HepG2 (cell line): Measurements from ENCODE around the gene SLC5A4. TPM values are rescaled to one million over a fixed set of nuclear protein-coding genes. Genes with fewer than 3 reads are reported as not detected.

Source experiments
- FOSL2 ChIP-seq: sonication (generic); formaldehyde crosslinking; IDR thresholded peaks from 2 replicates; pipeline ENCODE4 v1.4.0; 2020; ENCODE audit warnings: missing genetic modification reagents
- HDAC6 ChIP-seq: fragments of 200-600 bp; sonication (generic); IDR thresholded peaks from 2 replicates; pipeline ENCODE4 v1.7.0; 2017; ENCODE audit warnings: mild to moderate bottlenecking, antibody characterized with exemption, low read length, low read depth
- POLR2G ChIP-seq: fragments of 200-400 bp; formaldehyde crosslinking; IDR thresholded peaks from 2 replicates; pipeline ENCODE4 v1.6.1; 2018; ENCODE audit warnings: mild to moderate bottlenecking, low read depth, low read length, moderate library complexity
- RNF2 ChIP-seq: fragments of 450-650 bp; conservative IDR thresholded peaks from 2 replicates; pipeline ENCODE4 v1.6.1; 2016; ENCODE audit warnings: low read depth
- TSC22D2 ChIP-seq: sonication (generic); formaldehyde crosslinking; IDR thresholded peaks from 2 replicates; pipeline ENCODE4 v1.5.1; 2020; ENCODE audit warnings: missing genetic modification reagents, mild to moderate bottlenecking, borderline replicate concordance
- ZBTB7A ChIP-seq: sonication (generic); formaldehyde crosslinking; IDR thresholded peaks from 2 replicates; pipeline ENCODE4 v1.8.0; 2022; ENCODE audit warnings: mild to moderate bottlenecking, missing genetic modification reagents
- ZNF530 ChIP-seq: sonication (generic); formaldehyde crosslinking; IDR thresholded peaks from 2 replicates; pipeline ENCODE4 v1.5.0; 2020; ENCODE audit warnings: low read depth, mild to moderate bottlenecking, missing genetic modification reagents
- ZNF570 ChIP-seq: sonication (generic); formaldehyde crosslinking; IDR thresholded peaks from 2 replicates; pipeline ENCODE4 v1.4.0; 2020; ENCODE audit warnings: mild to moderate bottlenecking, missing genetic modification reagents, borderline replicate concordance
- polyA plus RNA-seq, 8 experiments: library from polyadenylated mRNA; depleted of rRNA in 3 of 8; stranded (reverse) in 7 of 8; unstranded in 1 of 8; fragments of >200 nt; fragmentation: Illumina TruSeq in 4 of 8; extraction: Trizol in 4 of 8; gene quantifications; 2 replicates each; pipeline versions ENCODE4 v1.2.1 to v1.2.3, GENCODE V29; 2011 to 2016; ENCODE audit warnings: low read depth in 4 of 8, missing spikeins in 1 of 8, mixed read lengths in 1 of 8; ENCODE audit not compliant: insufficient read depth in 1 of 8
- total RNA-seq, 5 experiments: library from RNA; depleted of rRNA; stranded (reverse); fragments of >200 nt; fragmentation: Illumina TruSeq; extraction: Trizol; gene quantifications; 2 replicates each; pipeline ENCODE4 v1.2.3, GENCODE V29; 2016; ENCODE audit warnings: low read depth in 1 of 5
- TF ChIP-seq, protein P1 (sequence below): IDR thresholded peaks from 2 replicates; pipeline ENCODE4 v1.6.1; 2016; ENCODE audit warnings: missing compliant biosample characterization, missing genetic modification reagents, borderline replicate concordance
- TF ChIP-seq, protein P2 (sequence below): sonication (generic); formaldehyde crosslinking; IDR thresholded peaks from 2 replicates; pipeline ENCODE4 v1.8.0; 2022; ENCODE audit warnings: missing genetic modification reagents, mild to moderate bottlenecking, moderate library complexity, borderline replicate concordance
- TF ChIP-seq, protein P3 (sequence below): IDR thresholded peaks from 2 replicates; pipeline ENCODE4 v1.6.1; 2012; ENCODE audit warnings: inconsistent platforms
- TF ChIP-seq, protein P4 (sequence below): sonication (generic); formaldehyde crosslinking; IDR thresholded peaks from 2 replicates; pipeline ENCODE4 v1.4.0; 2020; ENCODE audit warnings: missing genetic modification reagents
- TF ChIP-seq, protein P5 (sequence below): sonication (generic); formaldehyde crosslinking; IDR thresholded peaks from 2 replicates; pipeline ENCODE4 v1.5.0; 2020; ENCODE audit warnings: mild to moderate bottlenecking, missing genetic modification reagents, borderline replicate concordance

The SLC5A4 gene
- total and polyA plus RNA-seq, 2 of the 13 experiments (the other 11 are each of a cell fraction or from before 2014, with no cell fraction given) = not detected

DNA sequence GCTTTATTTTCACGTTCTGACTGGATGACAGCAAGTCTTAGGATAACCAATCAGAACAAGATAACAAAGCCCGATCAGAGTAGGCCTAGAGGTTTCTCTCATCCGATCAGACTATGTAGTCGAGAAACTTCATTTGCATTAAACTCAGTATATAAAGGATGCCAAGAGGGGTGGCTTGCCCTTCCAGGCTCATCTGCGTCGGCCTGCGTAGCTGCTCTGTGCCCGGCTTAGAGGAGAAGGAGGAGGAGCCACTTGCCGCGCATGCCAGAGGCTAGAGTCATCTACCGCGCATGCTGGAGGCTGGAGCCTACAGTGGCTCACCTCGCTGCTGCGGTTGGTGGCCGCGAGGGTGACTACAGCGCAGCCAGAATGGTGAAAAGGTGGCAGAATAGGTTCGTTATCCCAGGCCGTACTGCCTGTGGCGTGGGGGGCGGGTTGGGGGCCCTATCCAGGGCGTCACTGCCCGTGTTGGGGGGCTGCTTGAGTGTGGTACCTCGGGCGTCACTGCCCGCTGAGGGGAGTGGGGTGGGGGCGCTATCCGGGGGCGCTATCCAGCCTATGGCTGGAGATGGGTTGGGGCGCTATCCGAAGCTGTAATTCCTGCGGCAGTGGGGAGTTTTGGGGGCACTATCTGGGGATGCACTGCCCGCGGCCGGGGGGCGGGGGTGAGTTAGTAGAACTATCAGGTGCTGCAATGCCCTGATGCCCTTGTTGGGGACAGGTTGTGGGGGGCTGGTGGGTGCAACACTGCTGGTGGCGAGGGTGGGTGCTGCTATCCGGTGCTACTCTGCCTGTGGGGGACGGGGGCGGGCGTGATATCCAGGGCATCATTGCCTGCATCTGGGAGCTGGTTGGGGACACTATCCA is 50.1 kb downstream of the SLC5A4 start, which contains the start of gene RFPL2 (continued):
- TF ChIP-seq, protein P1, sequence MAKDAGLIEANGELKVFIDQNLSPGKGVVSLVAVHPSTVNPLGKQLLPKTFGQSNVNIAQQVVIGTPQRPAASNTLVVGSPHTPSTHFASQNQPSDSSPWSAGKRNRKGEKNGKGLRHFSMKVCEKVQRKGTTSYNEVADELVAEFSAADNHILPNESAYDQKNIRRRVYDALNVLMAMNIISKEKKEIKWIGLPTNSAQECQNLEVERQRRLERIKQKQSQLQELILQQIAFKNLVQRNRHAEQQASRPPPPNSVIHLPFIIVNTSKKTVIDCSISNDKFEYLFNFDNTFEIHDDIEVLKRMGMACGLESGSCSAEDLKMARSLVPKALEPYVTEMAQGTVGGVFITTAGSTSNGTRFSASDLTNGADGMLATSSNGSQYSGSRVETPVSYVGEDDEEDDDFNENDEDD (CRISPR knock-in tag) = peak; percentile 69; the same call in 1 of the 2 replicates
- TF ChIP-seq POLR2G = peak; percentile 40; the same call in 1 of the 2 replicates
- TF ChIP-seq RNF2 = 0 out of 2 replicates have a peak, but pooled peaks have one; percentile 27
- TF ChIP-seq, protein P2, sequence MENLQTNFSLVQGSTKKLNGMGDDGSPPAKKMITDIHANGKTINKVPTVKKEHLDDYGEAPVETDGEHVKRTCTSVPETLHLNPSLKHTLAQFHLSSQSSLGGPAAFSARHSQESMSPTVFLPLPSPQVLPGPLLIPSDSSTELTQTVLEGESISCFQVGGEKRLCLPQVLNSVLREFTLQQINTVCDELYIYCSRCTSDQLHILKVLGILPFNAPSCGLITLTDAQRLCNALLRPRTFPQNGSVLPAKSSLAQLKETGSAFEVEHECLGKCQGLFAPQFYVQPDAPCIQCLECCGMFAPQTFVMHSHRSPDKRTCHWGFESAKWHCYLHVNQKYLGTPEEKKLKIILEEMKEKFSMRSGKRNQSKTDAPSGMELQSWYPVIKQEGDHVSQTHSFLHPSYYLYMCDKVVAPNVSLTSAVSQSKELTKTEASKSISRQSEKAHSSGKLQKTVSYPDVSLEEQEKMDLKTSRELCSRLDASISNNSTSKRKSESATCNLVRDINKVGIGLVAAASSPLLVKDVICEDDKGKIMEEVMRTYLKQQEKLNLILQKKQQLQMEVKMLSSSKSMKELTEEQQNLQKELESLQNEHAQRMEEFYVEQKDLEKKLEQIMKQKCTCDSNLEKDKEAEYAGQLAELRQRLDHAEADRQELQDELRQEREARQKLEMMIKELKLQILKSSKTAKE (CRISPR knock-in tag) = no peak
- TF ChIP-seq ZBTB7A = 0 out of 2 replicates have a peak, but pooled peaks have one; percentile 19
- TF ChIP-seq FOSL2 (CRISPR knock-in tag) = peak; percentile 64
- TF ChIP-seq, protein P3, sequence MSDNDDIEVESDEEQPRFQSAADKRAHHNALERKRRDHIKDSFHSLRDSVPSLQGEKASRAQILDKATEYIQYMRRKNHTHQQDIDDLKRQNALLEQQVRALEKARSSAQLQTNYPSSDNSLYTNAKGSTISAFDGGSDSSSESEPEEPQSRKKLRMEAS = peak; percentile 63; the same call in 1 of the 2 replicates
- no peak for TF ChIP-seq ZNF570
- TF ChIP-seq, protein P4, sequence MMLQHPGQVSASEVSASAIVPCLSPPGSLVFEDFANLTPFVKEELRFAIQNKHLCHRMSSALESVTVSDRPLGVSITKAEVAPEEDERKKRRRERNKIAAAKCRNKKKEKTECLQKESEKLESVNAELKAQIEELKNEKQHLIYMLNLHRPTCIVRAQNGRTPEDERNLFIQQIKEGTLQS (CRISPR knock-in tag) = 0 out of 2 replicates have a peak, but pooled peaks have one; percentile 26
- no peak for TF ChIP-seq TSC22D2 (CRISPR knock-in tag)
- no peak for TF ChIP-seq ZNF530 (CRISPR knock-in tag)
- TF ChIP-seq, protein P5, sequence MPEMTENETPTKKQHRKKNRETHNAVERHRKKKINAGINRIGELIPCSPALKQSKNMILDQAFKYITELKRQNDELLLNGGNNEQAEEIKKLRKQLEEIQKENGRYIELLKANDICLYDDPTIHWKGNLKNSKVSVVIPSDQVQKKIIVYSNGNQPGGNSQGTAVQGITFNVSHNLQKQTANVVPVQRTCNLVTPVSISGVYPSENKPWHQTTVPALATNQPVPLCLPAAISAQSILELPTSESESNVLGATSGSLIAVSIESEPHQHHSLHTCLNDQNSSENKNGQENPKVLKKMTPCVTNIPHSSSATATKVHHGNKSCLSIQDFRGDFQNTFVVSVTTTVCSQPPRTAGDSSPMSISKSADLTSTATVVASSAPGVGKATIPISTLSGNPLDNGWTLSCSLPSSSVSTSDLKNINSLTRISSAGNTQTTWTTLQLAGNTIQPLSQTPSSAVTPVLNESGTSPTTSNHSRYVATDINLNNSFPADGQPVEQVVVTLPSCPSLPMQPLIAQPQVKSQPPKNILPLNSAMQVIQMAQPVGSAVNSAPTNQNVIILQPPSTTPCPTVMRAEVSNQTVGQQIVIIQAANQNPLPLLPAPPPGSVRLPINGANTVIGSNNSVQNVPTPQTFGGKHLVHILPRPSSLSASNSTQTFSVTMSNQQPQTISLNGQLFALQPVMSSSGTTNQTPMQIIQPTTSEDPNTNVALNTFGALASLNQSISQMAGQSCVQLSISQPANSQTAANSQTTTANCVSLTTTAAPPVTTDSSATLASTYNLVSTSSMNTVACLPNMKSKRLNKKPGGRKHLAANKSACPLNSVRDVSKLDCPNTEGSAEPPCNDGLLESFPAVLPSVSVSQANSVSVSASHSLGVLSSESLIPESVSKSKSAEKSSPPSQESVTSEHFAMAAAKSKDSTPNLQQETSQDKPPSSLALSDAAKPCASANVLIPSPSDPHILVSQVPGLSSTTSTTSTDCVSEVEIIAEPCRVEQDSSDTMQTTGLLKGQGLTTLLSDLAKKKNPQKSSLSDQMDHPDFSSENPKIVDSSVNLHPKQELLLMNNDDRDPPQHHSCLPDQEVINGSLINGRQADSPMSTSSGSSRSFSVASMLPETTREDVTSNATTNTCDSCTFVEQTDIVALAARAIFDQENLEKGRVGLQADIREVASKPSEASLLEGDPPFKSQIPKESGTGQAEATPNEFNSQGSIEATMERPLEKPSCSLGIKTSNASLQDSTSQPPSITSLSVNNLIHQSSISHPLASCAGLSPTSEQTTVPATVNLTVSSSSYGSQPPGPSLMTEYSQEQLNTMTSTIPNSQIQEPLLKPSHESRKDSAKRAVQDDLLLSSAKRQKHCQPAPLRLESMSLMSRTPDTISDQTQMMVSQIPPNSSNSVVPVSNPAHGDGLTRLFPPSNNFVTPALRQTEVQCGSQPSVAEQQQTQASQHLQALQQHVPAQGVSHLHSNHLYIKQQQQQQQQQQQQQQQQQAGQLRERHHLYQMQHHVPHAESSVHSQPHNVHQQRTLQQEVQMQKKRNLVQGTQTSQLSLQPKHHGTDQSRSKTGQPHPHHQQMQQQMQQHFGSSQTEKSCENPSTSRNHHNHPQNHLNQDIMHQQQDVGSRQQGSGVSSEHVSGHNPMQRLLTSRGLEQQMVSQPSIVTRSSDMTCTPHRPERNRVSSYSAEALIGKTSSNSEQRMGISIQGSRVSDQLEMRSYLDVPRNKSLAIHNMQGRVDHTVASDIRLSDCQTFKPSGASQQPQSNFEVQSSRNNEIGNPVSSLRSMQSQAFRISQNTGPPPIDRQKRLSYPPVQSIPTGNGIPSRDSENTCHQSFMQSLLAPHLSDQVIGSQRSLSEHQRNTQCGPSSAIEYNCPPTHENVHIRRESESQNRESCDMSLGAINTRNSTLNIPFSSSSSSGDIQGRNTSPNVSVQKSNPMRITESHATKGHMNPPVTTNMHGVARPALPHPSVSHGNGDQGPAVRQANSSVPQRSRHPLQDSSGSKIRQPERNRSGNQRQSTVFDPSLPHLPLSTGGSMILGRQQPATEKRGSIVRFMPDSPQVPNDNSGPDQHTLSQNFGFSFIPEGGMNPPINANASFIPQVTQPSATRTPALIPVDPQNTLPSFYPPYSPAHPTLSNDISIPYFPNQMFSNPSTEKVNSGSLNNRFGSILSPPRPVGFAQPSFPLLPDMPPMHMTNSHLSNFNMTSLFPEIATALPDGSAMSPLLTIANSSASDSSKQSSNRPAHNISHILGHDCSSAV (CRISPR knock-in tag) = no peak
- no peak for TF ChIP-seq HDAC6
